Measurements from ENCODE around the gene STARD3NL. TPM values are rescaled to one million over a fixed set of nuclear protein-coding genes. Genes with fewer than 3 reads are reported as not detected.

The STARD3NL gene
- total and polyA plus RNA-seq, 2 of the 4 experiments (the other 2 are of a cell fraction) = 51.6 to 69.7 TPM

- Histone ChIP-seq H2AFZ (replicated peaks; ENCODE audit: low read length, poor library complexity) (no peak overlapping the region), H4K20me1 (ENCODE audit: insufficient read depth, low read length) (peaks cover 30% of the 10 kb centered on the region), H3K9me3 (ENCODE audit: control insufficient read depth, insufficient read depth, low read length) (no peaks in the 10 kb centered on the region), H3K36me3 (ENCODE audit: control insufficient read depth, insufficient read depth, low read length) (0 out of 2 replicates have a peak, but pooled peaks cover 2% of the 10 kb centered on the region), H3K9ac (ENCODE audit: low read depth, low read length) (no peak overlapping the region), H3K4me3 (ENCODE audit: insufficient read depth, low read depth, low read length) (no peak overlapping the region), H2BK5ac (ENCODE audit: low read depth, low read length, poor library complexity, severe bottlenecking) (no peak overlapping the region), H3K14ac (replicated peaks; ENCODE audit: low read depth, low read length) (no peak overlapping the region), H3K9me1 (ENCODE audit: insufficient read depth, low read length) (peaks cover 8% of the 10 kb centered on the region), H3K4me2 (ENCODE audit: low read depth, low read length) (no peak overlapping the region; the same call in 1 of the 2 replicates), H4K91ac (ENCODE audit: insufficient read depth, low read depth, low read length) (no peak overlapping the region), H3K27me3 (ENCODE audit: control insufficient read depth, insufficient read depth, low read length) (no peaks in the 10 kb centered on the region), H2AK9ac (replicated peaks; ENCODE audit: low read depth, low read length, poor library complexity) (no peak overlapping the region), H3K56ac (ENCODE audit: extremely low read depth, insufficient read depth, low read length) (no peak overlapping the region), H3K4me1 (ENCODE audit: control insufficient read depth, insufficient read depth, low read length) (peaks cover 7% of the 10 kb centered on the region), H3K18ac (ENCODE audit: low read depth, low read length) (no peak overlapping the region), H2AK5ac (ENCODE audit: low read depth, low read length) (no peak overlapping the region), H2BK20ac (ENCODE audit: low read depth, low read length) (no peak overlapping the region), H3K79me1 (ENCODE audit: low read depth in 1 of 2, low read length in 2 of 2) (peaks cover 15 to 53% of the 10 kb centered on the region in 2 experiments), H2BK120ac (ENCODE audit: low read depth, low read length) (no peak overlapping the region), H4K8ac (ENCODE audit: low read depth in 2 of 2, low read length in 2 of 2) (no peak overlapping the region), H2BK15ac (ENCODE audit: low read depth, low read length) (no peak overlapping the region), H3K4ac (ENCODE audit: low read depth, low read length) (no peak overlapping the region), H3K23ac (ENCODE audit: low read depth, low read length) (no peak overlapping the region), H3K27ac (ENCODE audit: insufficient read depth, low read length) (no peak overlapping the region), H4K5ac (ENCODE audit: low read depth, low read length) (no peak overlapping the region)
- in situ Hi-C loops (cut with MboI; ENCODE audit: low sequenced_read_pairs) (no loop called here), dilution Hi-C loops (cut with HindIII; ENCODE audit: low sequenced_read_pairs, unreplicated experiment) (no loop called here), intact Hi-C loops (cut with micrococcal nuclease) (no loop called here)
- no peak for ATAC-seq (ENCODE audit: low read depth)
- CTCF ChIA-PET = no interaction called here
- BruUV-seq (replicated peaks) = no TSS peak
- DNase-seq = peak; percentile 52
- TF ChIP-seq RCOR1 (IDR thresholded peaks at IDR 0.05; ENCODE audit: insufficient replicate concordance, low read length) (no peak), CEBPB (IDR thresholded peaks at IDR 0.05; ENCODE audit: low read depth, low read length) (peak; percentile 76)
- POLR2A ChIA-PET (ENCODE audit: unreplicated experiment) = no interaction called here
These were observed 12.0 kb downstream of the STARD3NL start for GRCh38 chr7:38190011-38190410.

Data from IMR-90 (cell line).